HFF-Myc (cell line): ENCODE results near the gene OOSP3.
"Not testable (repeated sequence)": the region's sequence is repeated elsewhere in the genome, so short reads cannot be mapped to it uniquely, and the experiment has no call there.

Experiments
- DNase-seq: peaks from one replicate; pipeline ENCODE4 v3.0.0-alpha.2; 2011; ENCODE audit warnings: low read depth; ENCODE audit errors: extremely low read depth
- H3K4me3 ChIP-seq: replicated peaks from 2 replicates; pipeline ENCODE4 v1.5.1; 2011; ENCODE audit warnings: low read depth, mild to moderate bottlenecking, control low read depth, low read length
- CTCF ChIP-seq: IDR thresholded peaks from 2 replicates; pipeline ENCODE4 v1.5.1; 2012; ENCODE audit warnings: mild to moderate bottlenecking, low read depth, low read length, control low read depth; ENCODE audit errors: missing control alignments

The OOSP3 gene

GRCh38 chr11:59846556-59846955 lies 32.0 kb upstream of the OOSP3 start:
- TF ChIP-seq CTCF, result no peak
- H3K4me3 ChIP-seq, result no peak overlapping the region
- no peak for DNase-seq

DNA sequence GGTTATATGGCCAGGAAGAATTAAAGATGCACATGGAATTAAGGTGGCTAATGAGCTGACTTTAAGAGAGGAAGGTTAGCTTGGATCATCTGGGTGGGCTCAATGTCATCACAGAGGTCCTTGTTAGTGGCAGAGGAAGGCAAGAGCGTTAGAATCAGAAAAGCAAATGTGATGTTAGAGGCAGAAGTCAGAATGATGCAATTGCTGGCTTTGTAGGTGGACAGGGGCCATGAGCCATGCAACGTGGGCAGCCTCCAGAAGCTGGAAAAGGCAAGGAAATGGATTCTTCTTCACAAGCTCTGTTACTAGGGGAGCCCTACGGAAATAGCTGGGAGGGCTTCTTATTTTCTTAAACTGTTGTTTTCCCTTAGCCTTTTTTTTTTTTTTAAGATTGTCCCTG lies 31.0 kb upstream of the OOSP3 start:
- H3K4me3 ChIP-seq, result no peak overlapping the region
- DNase-seq, result no peak
- TF ChIP-seq CTCF, result no peak

- not testable (repeated sequence) for H3K4me3 ChIP-seq, DNase-seq
These were observed 30.1 kb upstream of the OOSP3 start for GRCh38 chr11:59848439-59848838.

GRCh38 chr11:59849129-59849528 lies 29.5 kb upstream of the OOSP3 start:
- no peak for DNase-seq
- TF ChIP-seq CTCF, result no peak

DNA sequence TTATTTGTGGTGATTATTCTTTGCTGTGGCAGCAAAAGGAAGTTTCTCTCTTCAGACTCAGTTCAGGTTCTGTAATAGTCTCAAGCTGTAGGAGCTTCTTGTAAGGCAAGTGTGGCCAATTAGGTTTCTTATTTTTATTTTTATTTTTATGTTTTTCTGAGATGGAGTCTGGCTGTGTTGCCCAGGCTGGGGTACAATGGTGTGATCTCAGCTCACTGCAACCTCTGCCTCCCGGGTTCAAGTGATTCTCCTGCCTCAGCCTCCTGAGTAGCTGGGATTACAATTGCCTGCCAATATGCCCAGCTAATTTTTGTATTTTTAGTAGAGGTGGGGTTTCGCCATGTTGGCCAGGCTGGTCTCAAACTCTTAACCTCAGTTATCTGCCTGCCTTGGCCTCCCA lies 29.0 kb upstream of the OOSP3 start:
- DNase-seq, H3K4me3 ChIP-seq: not testable (repeated sequence)

More at GRCh38 chr11:59849129-59849528, 29.5 kb upstream of the OOSP3 start:
- H3K4me3 ChIP-seq, result no peak overlapping the region

GRCh38 chr11:59851416-59851815 lies 27.2 kb upstream of the OOSP3 start:
- DNase-seq, H3K4me3 ChIP-seq: not testable (repeated sequence)

GRCh38 chr11:59854871-59855270 lies 23.7 kb upstream of the OOSP3 start:
- H3K4me3 ChIP-seq, result no peak overlapping the region
- no peak for DNase-seq
- no peak for TF ChIP-seq CTCF

- DNase-seq, result no peak
- no peak for TF ChIP-seq CTCF
- H3K4me3 ChIP-seq, result no peak overlapping the region
These were observed 20.8 kb upstream of the OOSP3 start for GRCh38 chr11:59857439-59858434.
